Prostate gland (tissue), 2 donors: ENCODE data around the gene GPR4. TPM values are rescaled to one million over a fixed set of nuclear protein-coding genes. Genes with fewer than 3 reads are reported as not detected.
"Not testable (repeated sequence)": the region's sequence is repeated elsewhere in the genome, so short reads cannot be mapped to it uniquely, and the experiment has no call there.

Experiments used
- DNase-seq: peaks from one replicate; pipeline ENCODE4 v3.0.0-alpha.2; 2019; ENCODE audit warnings: low spot score
- H3K27ac ChIP-seq, 2 donors: fragments of 200-600 bp; sonication (generic); 2 replicates each; pipeline ENCODE4 v1.5.1; 2017 to 2019
- H3K27me3 ChIP-seq: fragments of 200-600 bp; sonication (generic); replicated peaks from 2 replicates; pipeline ENCODE4 v1.5.1; 2019; ENCODE audit not compliant: insufficient read depth
- H3K36me3 ChIP-seq, 2 donors: fragments of 200-600 bp; sonication (generic); 1 replicate in 1 of 2; 2 replicates in 1 of 2; pipeline versions ENCODE4 v1.5.1 to v1.8.1; 2017 to 2019
- H3K4me1 ChIP-seq: fragments of 200-600 bp; sonication (generic); replicated peaks from 2 replicates; pipeline ENCODE4 v1.5.1; 2019
- H3K4me3 ChIP-seq, 2 donors: fragments of 200-600 bp; sonication (generic); 2 replicates each; pipeline ENCODE4 v1.5.1; 2017 to 2019
- H3K9me3 ChIP-seq: fragments of 200-600 bp; sonication (generic); 2 replicates; pipeline ENCODE4 v1.5.1; 2017
- CTCF ChIP-seq, 4 experiments: fragments of 200-600 bp in 2 of 4; fragments of 450-650 bp in 2 of 4; sonication (generic) in 2 of 4; IDR thresholded peaks; 1 replicate in 3 of 4; 2 replicates in 1 of 4; pipeline ENCODE4 v1.5.1; 2016 to 2019; ENCODE audit warnings: antibody characterized with exemption in 4 of 4, mild to moderate bottlenecking in 2 of 4, moderate library complexity in 2 of 4
- POLR2A ChIP-seq: fragments of 450-650 bp; IDR thresholded peaks from one replicate; pipeline ENCODE4 v1.6.1; 2016; ENCODE audit warnings: antibody characterized with exemption, mild to moderate bottlenecking
- POLR2AphosphoS5 ChIP-seq: sonication (generic); formaldehyde crosslinking; IDR thresholded peaks from one replicate; pipeline ENCODE4 v1.6.1; 2017; ENCODE audit warnings: antibody characterized with exemption
- WGBS: methylation state at CpG from one replicate; pipeline ENCODE4 v1.1.5; 2018; 5-methylcytosine and 5-hydroxymethylcytosine counted together
- intact Hi-C: fragments of 100-400 bp; cut with DNase I; formaldehyde crosslinking; loops from one replicate; pipeline ENCODE4 v1.14.2; 2022
- total RNA-seq, 2 donors: library from RNA; depleted of rRNA; stranded (reverse); fragments of >200 nt; gene quantifications; one replicate each; pipeline ENCODE4 v1.1.0, GENCODE V29; 2016

GPR4 gene
- total RNA-seq, 2 donors from 2014 or later: 0.55 to 2.4 TPM

GRCh38 chr19:45621976-45622503 is 20.0 kb upstream of the GPR4 start:
- peaks cover 0 to 4% of the 10 kb centered on the region in 2 donors for H3K36me3 ChIP-seq
- WGBS: 91% methylated on average over 6 of the region's 6 CpGs

GRCh38 chr19:45621389-45621788 is 19.4 kb upstream of the GPR4 start:
- H3K9me3 ChIP-seq: no peaks in the 10 kb centered on the region
- no peaks in the 10 kb centered on the region for H3K27me3 ChIP-seq
- H3K4me3 ChIP-seq: no peak overlapping the region
- no peak for DNase-seq
- H3K36me3 ChIP-seq: peaks cover 0 to 4% of the 10 kb centered on the region in 2 donors
- no peak overlapping the region for H3K27ac ChIP-seq
- intact Hi-C loops: no loop called here
- TF ChIP-seq POLR2AphosphoS5 (no peak), CTCF (IDR thresholded peaks at IDR 0.05) (no peak), POLR2A (no peak)
- no peaks in the 10 kb centered on the region for H3K4me1 ChIP-seq
- 93% methylated on average over 17 of the region's 17 CpGs for WGBS

More at GRCh38 chr19:45621976-45622503, 20.0 kb upstream of the GPR4 start:
- no peaks in the 10 kb centered on the region for H3K27me3 ChIP-seq
- DNase-seq: no peak
- no peaks in the 10 kb centered on the region for H3K4me1 ChIP-seq
- H3K9me3 ChIP-seq: no peaks in the 10 kb centered on the region
- H3K4me3 ChIP-seq: no peak overlapping the region
- TF ChIP-seq POLR2AphosphoS5: no peak
- TF ChIP-seq POLR2A: no peak
- no peak for TF ChIP-seq CTCF (IDR thresholded peaks at IDR 0.05)
- no peak overlapping the region for H3K27ac ChIP-seq
- intact Hi-C loops: no loop called here

- intact Hi-C loops: no loop called here
- Histone ChIP-seq H3K9me3 (no peaks in the 10 kb centered on the region), H3K27me3 (no peaks in the 10 kb centered on the region), H3K36me3 (peaks cover 0 to 4% of the 10 kb centered on the region in 2 donors), H3K4me3 (no peak overlapping the region), H3K4me1 (peaks cover 6% of the 10 kb centered on the region), H3K27ac (no peak overlapping the region)
- no peak for DNase-seq
- 81% methylated on average over 10 of the region's 10 CpGs for WGBS
- TF ChIP-seq POLR2AphosphoS5 (no peak), CTCF (IDR thresholded peaks at IDR 0.05) (no peak), POLR2A (no peak)
These were observed 14.6 kb upstream of the GPR4 start for GRCh38 chr19:45616704-45617017.

- Histone ChIP-seq H3K4me1 (peaks cover 6% of the 10 kb centered on the region), H3K36me3 (peaks cover 0 to 4% of the 10 kb centered on the region in 2 donors), H3K27me3 (no peaks in the 10 kb centered on the region), H3K27ac (peak overlapping the region in 1 of 2 donors; percentile 66), H3K4me3 (no peak overlapping the region), H3K9me3 (no peaks in the 10 kb centered on the region)
- peak; percentile 69 for DNase-seq
- intact Hi-C loops: no loop called here
- 44% methylated on average over 37 of the region's 37 CpGs for WGBS
- TF ChIP-seq CTCF (IDR thresholded peaks at IDR 0.05): no peak
- peak; percentile 48 for TF ChIP-seq POLR2AphosphoS5
- peak; percentile 32 for TF ChIP-seq POLR2A
These were observed 14.0 kb upstream of the GPR4 start for GRCh38 chr19:45615795-45616703.

GRCh38 chr19:45615056-45615455 is 13.0 kb upstream of the GPR4 start:
- H3K27me3 ChIP-seq, H3K9me3 ChIP-seq, H3K4me3 ChIP-seq, H3K36me3 ChIP-seq, intact Hi-C loops, DNase-seq, H3K4me1 ChIP-seq, H3K27ac ChIP-seq: not testable (repeated sequence)
- WGBS: 90% methylated on average over 9 of the region's 9 CpGs
